ENCODE data around the gene ZBTB9.
A peak's percentile ranks its signal among the peaks of the same experiment; 100 is the strongest.

ZBTB9 gene, protein sequence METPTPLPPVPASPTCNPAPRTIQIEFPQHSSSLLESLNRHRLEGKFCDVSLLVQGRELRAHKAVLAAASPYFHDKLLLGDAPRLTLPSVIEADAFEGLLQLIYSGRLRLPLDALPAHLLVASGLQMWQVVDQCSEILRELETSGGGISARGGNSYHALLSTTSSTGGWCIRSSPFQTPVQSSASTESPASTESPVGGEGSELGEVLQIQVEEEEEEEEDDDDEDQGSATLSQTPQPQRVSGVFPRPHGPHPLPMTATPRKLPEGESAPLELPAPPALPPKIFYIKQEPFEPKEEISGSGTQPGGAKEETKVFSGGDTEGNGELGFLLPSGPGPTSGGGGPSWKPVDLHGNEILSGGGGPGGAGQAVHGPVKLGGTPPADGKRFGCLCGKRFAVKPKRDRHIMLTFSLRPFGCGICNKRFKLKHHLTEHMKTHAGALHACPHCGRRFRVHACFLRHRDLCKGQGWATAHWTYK

DNA sequence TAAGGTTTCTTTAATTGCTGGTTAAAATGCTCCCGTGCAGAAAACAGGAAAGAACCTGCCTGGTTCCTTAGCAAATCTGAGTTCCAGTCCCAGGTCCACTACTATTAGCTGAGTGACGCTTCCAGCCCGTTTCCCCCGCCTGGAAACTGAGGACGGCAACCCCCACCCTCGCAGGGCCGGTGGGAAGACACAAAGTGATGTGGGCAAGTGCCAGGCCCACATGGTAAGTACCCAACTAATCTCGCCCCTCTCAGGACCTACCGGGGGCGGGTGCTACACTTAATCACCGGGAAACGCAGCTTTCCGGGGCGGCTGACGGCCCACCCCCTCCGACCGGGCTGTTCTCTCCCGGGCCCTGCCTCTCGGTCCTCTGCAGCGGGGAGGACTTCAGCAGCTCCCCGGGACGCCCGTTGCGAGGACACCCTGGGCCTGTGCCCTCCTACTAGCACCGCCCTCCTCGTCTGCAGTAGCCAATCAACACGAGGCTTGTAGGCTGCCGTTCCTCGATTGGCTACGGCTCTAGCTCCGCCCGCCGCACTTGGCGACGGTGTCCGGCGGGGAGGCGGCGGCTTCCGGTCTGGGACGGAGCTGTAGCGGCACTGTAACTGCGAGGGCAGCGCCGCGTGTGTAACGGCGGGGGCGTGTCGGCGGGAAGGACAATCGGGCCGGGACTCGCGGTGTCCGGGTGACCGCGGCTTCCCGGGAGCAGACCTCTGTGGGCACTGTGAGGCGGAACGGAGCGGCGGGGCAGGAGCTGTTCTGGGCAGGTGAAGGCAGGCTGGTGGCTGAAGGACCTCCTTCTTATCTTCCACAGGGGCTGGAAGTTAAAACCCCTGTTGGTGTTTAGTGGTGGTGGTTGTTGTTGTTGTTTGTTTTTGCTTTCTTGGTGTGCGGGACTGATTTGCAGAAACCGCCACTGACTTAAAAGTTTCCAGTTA, at the start of gene ZBTB9:
ZBTB9 (plus strand) TSS at position 568 of the 938 bp plus-strand sequence. CDS start 525 bp downstream, outside the sequence.
- no peaks in the 10 kb centered on the region for H4K20me1 ChIP-seq (ENCODE audit: insufficient read depth, low read length)
- no peaks in the 10 kb centered on the region for H3K27me3 ChIP-seq (ENCODE audit: insufficient read depth, low read length)
- no peaks in the 10 kb centered on the region for H3K79me2 ChIP-seq (ENCODE audit: insufficient read depth, low read length)
- TF ChIP-seq EZH2 (IDR thresholded peaks at IDR 0.05; ENCODE audit: borderline replicate concordance, low read length) = no peak
- TF ChIP-seq, protein P1, sequence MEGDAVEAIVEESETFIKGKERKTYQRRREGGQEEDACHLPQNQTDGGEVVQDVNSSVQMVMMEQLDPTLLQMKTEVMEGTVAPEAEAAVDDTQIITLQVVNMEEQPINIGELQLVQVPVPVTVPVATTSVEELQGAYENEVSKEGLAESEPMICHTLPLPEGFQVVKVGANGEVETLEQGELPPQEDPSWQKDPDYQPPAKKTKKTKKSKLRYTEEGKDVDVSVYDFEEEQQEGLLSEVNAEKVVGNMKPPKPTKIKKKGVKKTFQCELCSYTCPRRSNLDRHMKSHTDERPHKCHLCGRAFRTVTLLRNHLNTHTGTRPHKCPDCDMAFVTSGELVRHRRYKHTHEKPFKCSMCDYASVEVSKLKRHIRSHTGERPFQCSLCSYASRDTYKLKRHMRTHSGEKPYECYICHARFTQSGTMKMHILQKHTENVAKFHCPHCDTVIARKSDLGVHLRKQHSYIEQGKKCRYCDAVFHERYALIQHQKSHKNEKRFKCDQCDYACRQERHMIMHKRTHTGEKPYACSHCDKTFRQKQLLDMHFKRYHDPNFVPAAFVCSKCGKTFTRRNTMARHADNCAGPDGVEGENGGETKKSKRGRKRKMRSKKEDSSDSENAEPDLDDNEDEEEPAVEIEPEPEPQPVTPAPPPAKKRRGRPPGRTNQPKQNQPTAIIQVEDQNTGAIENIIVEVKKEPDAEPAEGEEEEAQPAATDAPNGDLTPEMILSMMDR (IDR thresholded peaks at IDR 0.05; ENCODE audit: low read length) = no peak
- peak within 1 kb of the TSS; percentile 66 for H3K4me2 ChIP-seq (ENCODE audit: low read length)
- peak within 1 kb of the TSS; percentile 78 for H3K4me3 ChIP-seq (ENCODE audit: low read depth, low read length, poor library complexity, severe bottlenecking)
- H3F3A ChIP-seq (ENCODE audit: insufficient read depth, low read length) = no peaks in the 10 kb centered on the region
- peaks cover 12% of the 10 kb centered on the region; the same call in 1 of the 2 replicates for H3K36me3 ChIP-seq (ENCODE audit: insufficient read depth, low read length)
- H3K27ac ChIP-seq (ENCODE audit: low read depth, low read length, poor library complexity, severe bottlenecking) = no peak within 1 kb of the TSS
- H2AFZ ChIP-seq (ENCODE audit: low read length) = no peak within 1 kb of the TSS
- no peaks in the 10 kb centered on the region for H3K9me2 ChIP-seq (ENCODE audit: low read depth, low read length)
- H3K4me1 ChIP-seq (ENCODE audit: insufficient read depth, low read length, severe bottlenecking) = peaks cover 19% of the 10 kb centered on the region
- no peaks in the 10 kb centered on the region for H3K9me3 ChIP-seq (ENCODE audit: low read length)
- peak within 1 kb of the TSS; percentile 74 for H3K9ac ChIP-seq (ENCODE audit: low read length)

DNA sequence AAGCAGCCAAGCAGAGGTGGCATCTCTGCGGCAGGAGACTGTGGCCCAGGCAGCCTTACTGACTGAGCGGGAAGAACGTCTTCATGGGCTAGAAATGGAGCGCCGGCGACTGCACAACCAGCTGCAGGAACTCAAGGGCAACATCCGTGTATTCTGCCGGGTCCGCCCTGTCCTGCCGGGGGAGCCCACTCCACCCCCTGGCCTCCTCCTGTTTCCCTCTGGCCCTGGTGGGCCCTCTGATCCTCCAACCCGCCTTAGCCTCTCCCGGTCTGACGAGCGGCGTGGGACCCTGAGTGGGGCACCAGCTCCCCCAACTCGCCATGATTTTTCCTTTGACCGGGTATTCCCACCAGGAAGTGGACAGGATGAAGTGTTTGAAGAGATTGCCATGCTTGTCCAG, 49.5 kb upstream of the ZBTB9 start:
- Histone ChIP-seq H3K9me3 (ENCODE audit: low read length) (no peaks in the 10 kb centered on the region), H3K27ac (ENCODE audit: low read depth, low read length, poor library complexity, severe bottlenecking) (no peak overlapping the region), H4K20me1 (ENCODE audit: insufficient read depth, low read length) (no peaks in the 10 kb centered on the region)

DNA sequence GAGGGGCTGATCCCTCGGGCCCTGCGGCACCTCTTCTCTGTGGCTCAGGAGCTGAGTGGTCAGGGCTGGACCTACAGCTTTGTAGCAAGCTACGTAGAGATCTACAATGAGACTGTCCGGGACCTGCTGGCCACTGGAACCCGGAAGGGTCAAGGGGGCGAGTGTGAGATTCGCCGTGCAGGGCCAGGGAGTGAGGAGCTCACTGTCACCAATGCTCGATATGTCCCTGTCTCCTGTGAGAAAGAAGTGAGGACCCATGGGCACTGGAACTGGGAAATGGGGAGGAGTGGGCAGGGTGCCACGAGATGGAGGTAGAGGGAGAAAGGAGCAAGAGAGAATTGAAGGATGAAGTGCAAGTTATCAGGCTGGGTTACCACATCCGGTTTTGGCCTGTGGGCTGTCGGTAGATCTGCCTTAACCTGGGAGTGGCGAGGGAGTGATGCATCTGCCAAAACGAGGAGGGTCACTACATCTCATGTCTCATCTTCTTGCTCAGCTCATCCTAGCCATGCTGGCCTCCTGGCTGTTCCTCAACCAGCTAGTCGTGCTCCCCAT, 48.9 kb upstream of the ZBTB9 start:
- H4K20me1 ChIP-seq (ENCODE audit: insufficient read depth, low read length) = no peaks in the 10 kb centered on the region
- no peak overlapping the region for H3K4me3 ChIP-seq (ENCODE audit: low read depth, low read length, poor library complexity, severe bottlenecking)
- H3K9me3 ChIP-seq (ENCODE audit: low read length) = no peaks in the 10 kb centered on the region
- H3K9me2 ChIP-seq (ENCODE audit: low read depth, low read length) = no peaks in the 10 kb centered on the region
- H2AFZ ChIP-seq (ENCODE audit: low read length) = no peak overlapping the region
- no peaks in the 10 kb centered on the region for H3K27me3 ChIP-seq (ENCODE audit: insufficient read depth, low read length)
- no peak overlapping the region for H3K4me2 ChIP-seq (ENCODE audit: low read length)
- peaks cover 79% of the 10 kb centered on the region for H3K36me3 ChIP-seq (ENCODE audit: insufficient read depth, low read length)
- no peaks in the 10 kb centered on the region for H3K79me2 ChIP-seq (ENCODE audit: insufficient read depth, low read length)
- peaks cover 11% of the 10 kb centered on the region for H3K4me1 ChIP-seq (ENCODE audit: insufficient read depth, low read length, severe bottlenecking)
- peaks cover 10% of the 10 kb centered on the region; the same call in 1 of the 2 replicates for H3F3A ChIP-seq (ENCODE audit: insufficient read depth, low read length)
- H3K27ac ChIP-seq (ENCODE audit: low read depth, low read length, poor library complexity, severe bottlenecking) = no peak overlapping the region
- TF ChIP-seq, protein P1 (IDR thresholded peaks at IDR 0.05; ENCODE audit: low read length) = no peak
- TF ChIP-seq EZH2 (IDR thresholded peaks at IDR 0.05; ENCODE audit: borderline replicate concordance, low read length) = no peak
- H3K9ac ChIP-seq (ENCODE audit: low read length) = no peak overlapping the region

More for the DNA sequence above, 49.5 kb upstream of the ZBTB9 start:
- Histone ChIP-seq H3K9ac (ENCODE audit: low read length) (no peak overlapping the region), H3K4me2 (ENCODE audit: low read length) (no peak overlapping the region), H3K36me3 (ENCODE audit: insufficient read depth, low read length) (peaks cover 85% of the 10 kb centered on the region), H3K4me1 (ENCODE audit: insufficient read depth, low read length, severe bottlenecking) (peaks cover 9% of the 10 kb centered on the region), H3K79me2 (ENCODE audit: insufficient read depth, low read length) (no peaks in the 10 kb centered on the region), H3F3A (ENCODE audit: insufficient read depth, low read length) (peaks cover 10% of the 10 kb centered on the region; the same call in 1 of the 2 replicates), H3K9me2 (ENCODE audit: low read depth, low read length) (no peaks in the 10 kb centered on the region), H2AFZ (ENCODE audit: low read length) (no peak overlapping the region), H3K4me3 (ENCODE audit: low read depth, low read length, poor library complexity, severe bottlenecking) (no peak overlapping the region), H3K27me3 (ENCODE audit: insufficient read depth, low read length) (no peaks in the 10 kb centered on the region)
- TF ChIP-seq, protein P1 (IDR thresholded peaks at IDR 0.05; ENCODE audit: low read length) = no peak
- TF ChIP-seq EZH2 (IDR thresholded peaks at IDR 0.05; ENCODE audit: borderline replicate concordance, low read length) = no peak

All from OCI-LY1 (cell line).